Activated gamma-delta T cell (primary cell): ENCODE data around the gene KLK1.

Experiments
- DNase-seq: peaks from one replicate; lab custom pipeline; 2025; lab: John Stamatoyannopoulos, UW
- total RNA-seq, 2 donors: gene quantifications; one replicate each; lab custom pipeline; 2026; lab: John Stamatoyannopoulos, UW

The KLK1 gene
- 0 to 0.17 reads per million in 2 donors for total RNA-seq

DNA sequence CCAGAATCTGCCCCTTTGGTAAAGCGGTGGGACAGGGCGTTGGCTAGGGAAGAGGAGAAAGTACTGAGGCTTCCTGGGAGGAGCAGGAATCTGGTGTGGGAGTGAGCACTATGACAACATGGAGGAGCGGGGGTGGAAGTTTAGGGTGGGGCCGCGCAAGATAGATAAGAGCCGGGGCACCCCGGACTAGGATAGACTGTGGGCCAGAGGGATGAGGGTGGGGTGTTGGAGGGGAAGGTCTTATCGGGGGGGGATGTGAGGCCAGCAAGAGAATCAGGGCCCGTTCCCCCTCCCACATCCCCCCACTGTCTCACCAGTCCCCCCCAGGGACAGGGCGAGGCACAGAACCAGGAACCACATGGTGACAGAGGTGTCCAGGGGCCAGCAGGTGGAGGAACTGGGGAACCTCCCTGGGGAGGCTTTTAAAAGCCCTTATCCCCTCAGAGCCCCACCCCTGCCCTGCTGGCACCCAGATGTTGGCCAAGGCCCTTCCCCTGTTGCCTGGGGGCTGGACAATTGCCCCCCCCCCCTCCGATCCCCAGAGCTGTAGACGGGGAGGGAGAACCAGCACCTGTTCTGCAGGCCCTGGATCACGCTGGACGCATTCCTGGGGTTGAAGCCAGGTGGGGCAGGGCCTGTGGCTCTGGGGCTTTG lies at the start of gene KLK1:
Gene KLK1 (minus strand): TSS at position 399 of the 654 bp plus-strand sequence. CDS start 39 bp downstream, at position 360.
- no peak for DNase-seq

DNA sequence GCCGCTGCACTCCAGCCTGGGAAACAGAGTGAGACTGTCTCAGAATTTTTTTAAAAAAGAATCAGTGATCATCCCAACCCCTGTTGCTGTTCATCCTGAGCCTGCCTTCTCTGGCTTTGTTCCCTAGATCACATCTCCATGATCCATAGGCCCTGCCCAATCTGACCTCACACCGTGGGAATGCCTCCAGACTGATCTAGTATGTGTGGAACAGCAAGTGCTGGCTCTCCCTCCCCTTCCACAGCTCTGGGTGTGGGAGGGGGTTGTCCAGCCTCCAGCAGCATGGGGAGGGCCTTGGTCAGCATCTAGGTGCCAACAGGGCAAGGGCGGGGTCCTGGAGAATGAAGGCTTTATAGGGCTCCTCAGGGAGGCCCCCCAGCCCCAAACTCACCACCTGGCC lies 49.5 kb upstream of the KLK1 start, which contains the start of gene KLK2:
Gene KLK2 (plus strand): TSS at position 384 of the 400 bp plus-strand sequence. CDS start 35 bp downstream, outside the sequence.
- DNase-seq, result no peak

DNA sequence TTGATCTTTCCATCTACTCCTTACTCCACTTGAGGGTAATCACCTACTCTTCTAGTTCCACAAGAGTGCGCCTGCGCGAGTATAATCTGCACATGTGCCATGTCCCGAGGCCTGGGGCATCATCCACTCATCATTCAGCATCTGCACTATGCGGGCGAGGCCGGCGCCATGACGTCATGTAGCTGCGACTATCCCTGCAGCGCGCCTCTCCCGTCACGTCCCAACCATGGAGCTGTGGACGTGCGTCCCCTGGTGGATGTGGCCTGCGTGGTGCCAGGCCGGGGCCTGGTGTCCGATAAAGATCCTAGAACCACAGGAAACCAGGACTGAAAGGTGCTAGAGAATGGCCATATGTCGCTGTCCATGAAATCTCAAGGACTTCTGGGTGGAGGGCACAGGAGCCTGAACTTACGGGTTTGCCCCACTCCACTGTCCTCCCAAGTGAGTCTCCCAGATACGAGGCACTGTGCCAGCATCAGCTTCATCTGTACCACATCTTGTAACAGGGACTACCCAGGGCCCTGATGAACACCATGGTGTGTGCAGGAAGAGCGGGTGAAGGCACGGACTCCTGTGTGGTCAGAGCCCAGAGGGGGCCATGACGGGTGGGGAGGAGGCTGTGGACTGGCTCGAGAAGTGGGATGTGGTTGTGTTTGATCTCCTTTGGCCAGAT lies 47.0 kb upstream of the KLK1 start:
- no peak for DNase-seq

DNA sequence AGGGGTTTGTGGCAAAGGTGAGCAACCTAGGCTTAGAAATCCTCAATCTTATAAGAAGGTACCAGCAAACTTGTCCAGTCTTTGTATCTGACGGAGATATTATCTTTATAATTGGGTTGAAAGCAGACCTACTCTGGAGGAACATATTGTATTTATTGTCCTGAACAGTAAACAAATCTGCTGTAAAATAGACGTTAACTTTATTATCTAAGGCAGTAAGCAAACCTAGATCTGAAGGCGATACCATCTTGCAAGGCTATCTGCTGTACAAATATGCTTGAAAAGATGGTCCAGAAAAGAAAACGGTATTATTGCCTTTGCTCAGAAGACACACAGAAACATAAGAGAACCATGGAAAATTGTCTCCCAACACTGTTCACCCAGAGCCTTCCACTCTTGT lies 45.9 kb upstream of the KLK1 start:
- DNase-seq, result no peak

DNA sequence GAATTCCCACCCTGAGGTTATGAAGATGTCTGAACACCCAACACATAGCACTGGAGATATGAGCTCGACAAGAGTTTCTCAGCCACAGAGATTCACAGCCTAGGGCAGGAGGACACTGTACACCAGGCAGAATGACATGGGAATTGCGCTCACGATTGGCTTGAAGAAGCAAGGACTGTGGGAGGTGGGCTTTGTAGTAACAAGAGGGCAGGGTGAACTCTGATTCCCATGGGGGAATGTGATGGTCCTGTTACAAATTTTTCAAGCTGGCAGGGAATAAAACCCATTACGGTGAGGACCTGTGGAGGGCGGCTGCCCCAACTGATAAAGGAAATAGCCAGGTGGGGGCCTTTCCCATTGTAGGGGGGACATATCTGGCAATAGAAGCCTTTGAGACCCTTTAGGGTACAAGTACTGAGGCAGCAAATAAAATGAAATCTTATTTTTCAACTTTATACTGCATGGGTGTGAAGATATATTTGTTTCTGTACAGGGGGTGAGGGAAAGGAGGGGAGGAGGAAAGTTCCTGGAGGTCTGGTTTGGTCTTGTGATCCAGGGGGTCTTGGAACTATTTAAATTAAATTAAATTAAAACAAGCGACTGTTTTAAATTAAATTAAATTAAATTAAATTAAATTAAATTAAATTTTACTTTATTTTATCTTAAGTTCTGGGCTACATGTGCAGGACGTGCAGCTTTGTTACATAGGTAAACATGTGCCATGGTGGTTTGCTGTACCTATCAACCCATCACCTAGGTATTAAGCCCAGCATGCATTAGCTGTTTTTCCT lies 38.1 kb upstream of the KLK1 start:
- DNase-seq, result no peak

DNA sequence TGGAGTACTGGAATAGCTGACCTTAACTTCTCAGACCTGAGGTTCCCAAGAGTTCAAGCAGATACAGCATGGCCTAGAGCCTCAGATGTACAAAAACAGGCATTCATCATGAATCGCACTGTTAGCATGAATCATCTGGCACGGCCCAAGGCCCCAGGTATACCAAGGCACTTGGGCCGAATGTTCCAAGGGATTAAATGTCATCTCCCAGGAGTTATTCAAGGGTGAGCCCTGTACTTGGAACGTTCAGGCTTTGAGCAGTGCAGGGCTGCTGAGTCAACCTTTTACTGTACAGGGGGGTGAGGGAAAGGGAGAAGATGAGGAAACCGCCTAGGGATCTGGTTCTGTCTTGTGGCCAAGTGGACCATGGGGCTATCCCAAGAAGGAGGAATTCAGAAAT lies 37.4 kb upstream of the KLK1 start:
- DNase-seq, result no peak

DNA sequence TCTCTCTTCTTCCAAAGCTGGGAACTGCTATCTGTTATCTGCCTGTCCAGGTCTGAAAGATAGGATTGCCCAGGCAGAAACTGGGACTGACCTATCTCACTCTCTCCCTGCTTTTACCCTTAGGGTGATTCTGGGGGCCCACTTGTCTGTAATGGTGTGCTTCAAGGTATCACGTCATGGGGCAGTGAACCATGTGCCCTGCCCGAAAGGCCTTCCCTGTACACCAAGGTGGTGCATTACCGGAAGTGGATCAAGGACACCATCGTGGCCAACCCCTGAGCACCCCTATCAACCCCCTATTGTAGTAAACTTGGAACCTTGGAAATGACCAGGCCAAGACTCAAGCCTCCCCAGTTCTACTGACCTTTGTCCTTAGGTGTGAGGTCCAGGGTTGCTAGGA lies 36.3 kb upstream of the KLK1 start:
- no peak for DNase-seq

DNA sequence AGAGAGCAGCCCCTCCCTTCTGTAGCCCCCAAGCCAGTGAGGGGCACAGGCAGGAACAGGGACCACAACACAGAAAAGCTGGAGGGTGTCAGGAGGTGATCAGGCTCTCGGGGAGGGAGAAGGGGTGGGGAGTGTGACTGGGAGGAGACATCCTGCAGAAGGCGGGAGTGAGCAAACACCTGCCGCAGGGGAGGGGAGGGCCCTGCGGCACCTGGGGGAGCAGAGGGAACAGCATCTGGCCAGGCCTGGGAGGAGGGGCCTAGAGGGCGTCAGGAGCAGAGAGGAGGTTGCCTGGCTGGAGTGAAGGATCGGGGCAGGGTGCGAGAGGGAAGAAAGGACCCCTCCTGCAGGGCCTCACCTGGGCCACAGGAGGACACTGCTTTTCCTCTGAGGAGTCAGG lies 35.3 kb upstream of the KLK1 start:
- DNase-seq, result no peak

DNA sequence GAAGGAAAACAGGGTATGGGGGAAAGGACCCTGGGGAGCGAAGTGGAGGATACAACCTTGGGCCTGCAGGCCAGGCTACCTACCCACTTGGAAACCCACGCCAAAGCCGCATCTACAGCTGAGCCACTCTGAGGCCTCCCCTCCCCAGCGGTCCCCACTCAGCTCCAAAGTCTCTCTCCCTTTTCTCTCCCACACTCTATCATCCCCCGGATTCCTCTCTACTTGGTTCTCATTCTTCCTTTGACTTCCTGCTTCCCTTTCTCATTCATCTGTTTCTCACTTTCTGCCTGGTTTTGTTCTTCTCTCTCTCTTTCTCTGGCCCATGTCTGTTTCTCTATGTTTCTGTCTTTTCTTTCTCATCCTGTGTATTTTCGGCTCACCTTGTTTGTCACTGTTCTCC lies 33.8 kb upstream of the KLK1 start:
- no peak for DNase-seq

DNA sequence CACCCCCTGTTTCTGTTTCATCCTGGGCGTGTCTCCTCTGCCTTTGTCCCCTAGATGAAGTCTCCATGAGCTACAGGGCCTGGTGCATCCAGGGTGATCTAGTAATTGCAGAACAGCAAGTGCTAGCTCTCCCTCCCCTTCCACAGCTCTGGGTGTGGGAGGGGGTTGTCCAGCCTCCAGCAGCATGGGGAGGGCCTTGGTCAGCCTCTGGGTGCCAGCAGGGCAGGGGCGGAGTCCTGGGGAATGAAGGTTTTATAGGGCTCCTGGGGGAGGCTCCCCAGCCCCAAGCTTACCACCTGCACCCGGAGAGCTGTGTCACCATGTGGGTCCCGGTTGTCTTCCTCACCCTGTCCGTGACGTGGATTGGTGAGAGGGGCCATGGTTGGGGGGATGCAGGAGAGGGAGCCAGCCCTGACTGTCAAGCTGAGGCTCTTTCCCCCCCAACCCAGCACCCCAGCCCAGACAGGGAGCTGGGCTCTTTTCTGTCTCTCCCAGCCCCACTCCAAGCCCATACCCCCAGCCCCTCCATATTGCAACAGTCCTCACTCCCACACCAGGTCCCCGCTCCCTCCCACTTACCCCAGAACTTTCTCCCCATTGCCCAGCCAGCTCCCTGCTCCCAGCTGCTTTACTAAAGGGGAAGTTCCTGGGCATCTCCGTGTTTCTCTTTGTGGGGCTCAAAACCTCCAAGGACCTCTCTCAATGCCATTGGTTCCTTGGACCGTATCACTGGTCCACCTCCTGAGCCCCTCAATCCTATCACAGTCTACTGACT lies 31.2 kb upstream of the KLK1 start, which contains the start of gene KLK3:
Gene KLK3 (plus strand): TSS at position 280 of the 775 bp plus-strand sequence. CDS start 41 bp downstream, at position 321.
- DNase-seq, result no peak

DNA sequence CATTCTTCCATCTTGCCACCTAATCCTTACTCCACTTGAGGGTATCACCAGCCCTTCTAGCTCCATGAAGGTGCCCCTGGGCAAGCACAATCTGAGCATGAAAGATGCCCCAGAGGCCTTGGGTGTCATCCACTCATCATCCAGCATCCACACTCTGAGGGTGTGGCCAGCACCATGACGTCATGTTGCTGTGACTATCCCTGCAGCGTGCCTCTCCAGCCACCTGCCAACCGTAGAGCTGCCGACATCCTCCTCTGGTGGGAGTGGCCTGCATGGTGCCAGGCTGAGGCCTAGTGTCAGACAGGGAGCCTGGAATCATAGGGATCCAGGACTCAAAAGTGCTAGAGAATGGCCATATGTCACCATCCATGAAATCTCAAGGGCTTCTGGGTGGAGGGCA lies 28.0 kb upstream of the KLK1 start:
- DNase-seq, result no peak

DNA sequence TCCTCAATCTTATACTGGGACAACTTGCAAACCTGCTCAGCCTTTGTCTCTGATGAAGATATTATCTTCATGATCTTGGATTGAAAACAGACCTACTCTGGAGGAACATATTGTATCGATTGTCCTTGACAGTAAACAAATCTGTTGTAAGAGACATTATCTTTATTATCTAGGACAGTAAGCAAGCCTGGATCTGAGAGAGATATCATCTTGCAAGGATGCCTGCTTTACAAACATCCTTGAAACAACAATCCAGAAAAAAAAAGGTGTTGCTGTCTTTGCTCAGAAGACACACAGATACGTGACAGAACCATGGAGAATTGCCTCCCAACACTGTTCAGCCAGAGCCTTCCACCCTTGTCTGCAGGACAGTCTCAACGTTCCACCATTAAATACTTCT lies 27.2 kb upstream of the KLK1 start:
- no peak for DNase-seq

DNA sequence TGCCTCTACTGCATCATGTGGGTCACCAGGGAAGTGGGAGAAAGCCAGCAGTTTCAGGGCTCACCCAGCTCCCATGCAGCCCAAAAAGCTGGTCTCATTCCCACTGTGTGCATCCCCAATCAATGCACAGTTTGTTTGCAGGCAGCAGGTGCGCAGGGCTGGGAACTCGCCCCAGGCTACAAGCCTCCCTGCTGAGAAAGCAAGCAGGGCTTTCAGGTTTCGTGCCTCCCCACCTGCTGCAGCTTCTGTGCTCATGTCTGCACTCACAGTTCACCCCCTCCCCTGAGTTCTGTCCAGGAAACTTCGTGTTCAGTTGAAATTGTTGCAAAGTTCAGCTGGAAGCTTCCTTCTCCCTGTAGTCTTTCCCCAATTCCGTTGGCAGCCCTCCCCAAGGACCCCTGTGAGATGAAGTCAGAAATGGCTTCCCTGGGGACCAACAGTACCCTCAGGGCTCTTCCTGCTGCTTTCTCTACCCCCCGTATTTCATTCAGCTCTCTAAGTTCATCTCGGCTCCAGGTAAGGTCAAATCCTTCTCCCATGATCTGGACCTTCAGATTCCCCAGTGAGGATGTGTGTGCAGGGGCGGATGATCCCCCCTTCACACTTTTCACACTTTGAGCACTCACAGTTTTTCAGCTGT lies 20.8 kb upstream of the KLK1 start:
- no peak for DNase-seq

DNA sequence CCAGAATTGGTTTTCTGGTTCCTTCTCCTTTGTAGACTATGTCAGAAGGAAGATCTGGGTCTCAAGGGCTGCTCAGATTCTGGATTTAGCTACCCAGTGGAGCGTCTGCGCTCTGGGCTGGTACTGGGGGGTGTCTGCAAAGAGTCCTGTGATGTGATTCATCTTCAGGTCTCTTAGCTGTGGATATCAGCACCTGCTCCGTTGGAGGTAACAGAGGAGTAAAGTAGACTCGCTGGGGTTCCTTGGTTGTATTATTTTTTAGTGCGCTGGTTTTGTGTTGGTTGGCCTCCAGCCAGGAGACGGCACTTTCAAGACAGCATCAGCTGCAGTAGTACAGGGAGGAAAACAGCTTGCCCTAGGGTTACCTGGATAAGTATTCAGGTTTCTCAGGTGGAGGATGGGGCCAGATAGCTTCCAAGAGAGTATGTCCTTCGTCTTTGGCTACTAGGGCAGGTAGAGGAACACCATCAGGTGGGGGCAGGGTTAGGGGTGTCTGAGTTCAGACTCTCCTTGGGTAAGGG lies 20.2 kb upstream of the KLK1 start:
- DNase-seq, result no peak

DNA sequence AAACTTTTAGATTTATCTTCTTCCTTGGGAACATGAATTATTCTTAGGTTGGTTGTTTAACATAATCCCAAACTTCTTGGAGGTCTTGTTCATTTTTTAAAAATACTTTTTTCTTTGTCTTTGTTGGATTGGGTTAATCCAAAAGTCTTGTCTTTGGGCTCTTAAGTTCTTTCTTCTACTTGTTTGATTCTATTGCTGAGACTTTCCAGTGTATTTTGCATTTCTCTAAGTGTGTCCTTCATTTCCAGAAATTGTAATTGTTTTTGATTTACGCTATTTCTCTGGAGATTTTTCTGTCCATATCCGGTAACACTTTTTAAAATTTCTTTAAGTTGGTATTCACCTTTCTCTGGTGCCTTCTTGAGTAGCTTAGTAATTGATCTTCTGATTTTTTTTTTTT lies 19.6 kb upstream of the KLK1 start:
- DNase-seq, result no peak

DNA sequence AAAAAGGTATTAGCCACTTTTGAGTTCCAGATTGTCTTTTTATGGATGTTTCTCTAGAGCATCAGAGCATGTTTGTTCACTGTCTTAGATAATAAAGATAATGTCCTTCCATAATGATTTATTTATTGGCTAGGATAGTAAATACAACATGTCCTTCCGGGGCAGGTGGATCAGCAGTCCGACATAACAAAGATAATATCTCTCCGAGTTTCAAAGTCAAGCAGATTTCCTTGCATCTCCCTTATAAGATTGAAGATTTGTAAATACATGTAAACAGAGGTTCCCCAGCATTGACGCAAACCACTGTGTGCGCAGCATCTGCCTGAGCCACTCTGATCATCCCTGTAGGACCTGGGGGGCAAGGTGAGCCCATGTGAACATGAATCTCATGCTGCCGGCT lies 18.5 kb upstream of the KLK1 start:
- DNase-seq, result no peak

DNA sequence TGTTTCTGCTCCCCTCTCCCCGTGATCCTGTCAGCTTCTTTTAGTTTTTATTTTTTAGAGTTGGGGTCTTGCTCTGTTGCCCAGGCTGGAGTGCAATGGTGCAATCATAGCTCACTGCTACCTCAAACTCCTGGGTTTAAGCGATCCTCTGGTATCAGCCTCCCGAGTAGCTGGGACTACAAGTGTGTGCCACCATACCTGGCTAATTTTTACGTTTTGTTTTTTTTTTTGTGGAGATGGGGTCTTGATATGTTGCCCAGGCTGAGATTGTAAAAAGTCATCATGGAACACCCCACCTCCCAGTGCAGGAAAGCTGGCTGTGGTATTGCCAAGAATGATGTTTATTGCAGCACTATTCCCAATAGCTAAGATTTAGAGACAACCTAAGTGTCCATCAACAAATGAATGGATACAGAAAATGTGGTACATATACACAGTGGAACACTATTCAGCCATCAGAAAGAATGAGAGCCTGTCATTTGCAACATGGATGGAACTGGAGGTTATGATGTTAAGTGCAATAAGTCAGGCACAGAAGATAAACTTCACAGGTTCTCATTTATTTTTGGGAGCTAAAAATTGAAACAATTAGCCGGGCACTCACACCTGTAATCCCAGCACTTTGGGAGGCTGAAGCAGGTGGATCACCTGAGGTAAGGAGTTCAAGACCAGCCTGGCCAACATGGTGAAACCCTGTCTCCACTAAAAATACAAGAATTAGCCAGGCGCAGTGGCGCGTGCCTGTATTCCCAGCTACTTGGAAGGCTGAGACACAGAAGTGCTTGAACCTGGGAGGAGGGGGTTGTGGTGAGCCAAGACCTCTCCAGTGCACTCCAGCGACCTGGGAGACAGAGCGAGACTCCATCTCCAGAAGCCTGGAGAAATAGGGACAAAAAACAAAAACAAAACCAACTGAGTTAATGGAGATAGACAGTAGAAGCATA lies 16.4 kb upstream of the KLK1 start:
- no peak for DNase-seq

DNA sequence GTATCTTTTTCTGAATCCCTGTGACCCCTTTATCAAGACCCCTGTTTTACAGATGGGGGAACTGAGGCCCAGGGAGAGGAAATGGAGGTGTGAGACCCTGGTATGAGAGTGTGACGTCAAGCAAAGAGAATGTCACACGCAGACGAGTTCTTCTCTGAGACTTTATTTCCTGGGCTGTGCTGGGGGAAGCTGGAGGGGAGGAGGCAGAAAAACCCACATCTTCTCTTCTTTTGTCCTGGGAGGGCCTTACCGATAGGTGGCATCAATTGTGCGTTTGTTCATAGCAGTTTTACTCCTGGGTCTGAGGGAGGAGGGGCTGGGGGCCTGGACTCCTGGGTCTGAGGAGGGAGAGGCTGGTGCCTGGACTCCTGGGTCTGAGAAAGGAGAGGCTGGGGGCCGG lies 14.7 kb upstream of the KLK1 start:
- no peak for DNase-seq

DNA sequence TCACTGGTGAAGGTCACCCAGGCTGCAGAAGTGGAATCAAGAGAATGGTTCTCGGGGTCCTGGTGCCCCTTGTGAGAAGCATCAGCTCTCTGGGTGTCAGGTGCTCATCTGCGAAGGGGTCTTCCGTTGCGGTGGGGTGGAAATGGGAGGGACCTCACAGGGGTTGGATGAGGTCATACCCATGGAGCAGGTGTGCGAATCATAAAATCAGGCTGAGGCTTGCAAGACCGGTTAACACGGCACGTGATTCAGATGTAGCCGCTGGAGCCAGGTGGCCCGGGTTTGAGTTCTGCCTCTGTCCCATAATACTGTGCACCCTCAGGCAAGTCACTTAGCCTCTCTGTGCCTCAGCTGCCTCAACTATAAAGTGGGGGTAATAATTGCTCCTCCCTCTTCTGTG lies 13.7 kb upstream of the KLK1 start:
- no peak for DNase-seq

DNA sequence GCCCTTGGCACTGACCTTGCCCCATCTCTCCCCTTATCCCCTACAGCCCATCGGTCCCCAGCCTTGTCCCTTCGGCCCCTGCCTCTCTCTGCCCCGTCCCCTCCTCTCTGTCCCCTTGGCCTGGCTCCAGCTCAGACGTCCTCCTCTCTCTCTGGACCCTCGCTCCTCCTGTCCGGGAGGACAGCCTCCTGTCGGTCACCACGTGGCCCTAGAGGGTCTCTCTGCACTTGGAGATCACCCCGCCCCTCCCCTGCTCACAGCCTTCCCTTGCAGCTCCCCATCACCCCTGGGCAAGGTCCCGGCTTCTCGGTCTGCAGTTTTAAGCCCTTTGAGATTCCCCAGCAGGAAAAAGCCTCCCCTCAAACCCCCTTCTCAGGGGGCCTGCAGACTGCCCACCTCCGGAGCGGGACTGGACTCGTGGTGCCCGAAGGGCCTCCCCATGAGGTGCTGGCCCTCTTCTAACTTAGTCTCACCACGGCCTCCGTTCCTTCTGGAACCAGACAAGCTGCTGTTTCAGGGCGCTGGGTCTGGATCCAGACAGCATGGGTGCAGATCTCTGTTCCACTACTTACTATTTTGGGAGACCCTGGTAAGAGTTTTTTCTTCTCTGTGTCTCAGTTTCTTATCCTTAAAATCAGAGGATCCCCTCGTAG lies 13.1 kb upstream of the KLK1 start:
- DNase-seq, result no peak
